OCI-LY3 (cell line): ENCODE results near the gene CATSPER4.

Source experiments
- H2AFZ ChIP-seq: fragments of 200-600, 300-600 bp; shearing (Covaris generic); 2 replicates; pipeline ENCODE4 v1.6.0; 2014; ENCODE audit warnings: antibody characterized with exemption, low read depth, low read length
- H3K27ac ChIP-seq: fragments of 200-600, 300-600 bp; sonication (generic); 2 replicates; pipeline ENCODE4 v1.5.1; 2014; ENCODE audit warnings: mild to moderate bottlenecking, low read length, moderate library complexity, mixed read lengths
- H3K27me3 ChIP-seq: fragments of 200-600, 300-600 bp; sonication (generic); 2 replicates; pipeline ENCODE4 v1.6.1; 2014; ENCODE audit warnings: low read depth, low read length, mixed read lengths
- H3K36me3 ChIP-seq: fragments of 200-600, 300-600 bp; sonication (generic); replicated peaks from 2 replicates; pipeline ENCODE3; 2014; ENCODE audit warnings: low read depth, low read length, mixed read lengths
- H3K4me1 ChIP-seq: fragments of 300-600, 200-600 bp; sonication (generic); 2 replicates; pipeline ENCODE4 v1.6.1; 2014; ENCODE audit warnings: low read length, mixed read lengths
- H3K4me2 ChIP-seq: fragments of 200-600, 300-600 bp; sonication (generic); 2 replicates; pipeline ENCODE4 v1.6.1; 2014; ENCODE audit warnings: low read length, mixed read lengths
- H3K4me3 ChIP-seq: fragments of 300-600, 200-600 bp; sonication (generic); 2 replicates; pipeline ENCODE4 v1.5.1; 2014; ENCODE audit warnings: antibody characterized with exemption, mild to moderate bottlenecking, low read length, moderate library complexity
- H3K79me2 ChIP-seq: fragments of 300-600, 200-600 bp; shearing (Covaris generic); 2 replicates; pipeline ENCODE4 v1.6.1; 2014; ENCODE audit warnings: mild to moderate bottlenecking, low read length, mixed read lengths
- H3K9ac ChIP-seq: fragments of 300-600, 200-600 bp; shearing (Covaris generic); 2 replicates; pipeline ENCODE4 v1.6.0; 2014; ENCODE audit warnings: mild to moderate bottlenecking, low read length, moderate library complexity
- H3K9me3 ChIP-seq: fragments of 200-600, 300-600 bp; shearing (Covaris generic); 2 replicates; pipeline ENCODE4 v1.6.1; 2014; ENCODE audit warnings: low read length, mixed read lengths; ENCODE audit not compliant: insufficient read depth
- H4K20me1 ChIP-seq: fragments of 200-600, 300-600 bp; sonication (generic); 2 replicates; pipeline ENCODE4 v1.6.1; 2016; ENCODE audit warnings: low read length, mixed read lengths; ENCODE audit not compliant: insufficient read depth
- EZH2phosphoT487 ChIP-seq: fragments of 200-600 bp; shearing (Covaris generic); IDR thresholded peaks from 2 replicates; pipeline ENCODE4 v1.6.1; 2018; ENCODE audit warnings: antibody characterized with exemption, mixed run types, low read depth
- TF ChIP-seq, protein P1 (sequence below): fragments of 200-600, 300-600 bp; sonication (generic); IDR thresholded peaks from 2 replicates; pipeline ENCODE4 v1.5.1; 2014; ENCODE audit warnings: antibody characterized with exemption, low read length, low read depth

The CATSPER4 gene

DNA sequence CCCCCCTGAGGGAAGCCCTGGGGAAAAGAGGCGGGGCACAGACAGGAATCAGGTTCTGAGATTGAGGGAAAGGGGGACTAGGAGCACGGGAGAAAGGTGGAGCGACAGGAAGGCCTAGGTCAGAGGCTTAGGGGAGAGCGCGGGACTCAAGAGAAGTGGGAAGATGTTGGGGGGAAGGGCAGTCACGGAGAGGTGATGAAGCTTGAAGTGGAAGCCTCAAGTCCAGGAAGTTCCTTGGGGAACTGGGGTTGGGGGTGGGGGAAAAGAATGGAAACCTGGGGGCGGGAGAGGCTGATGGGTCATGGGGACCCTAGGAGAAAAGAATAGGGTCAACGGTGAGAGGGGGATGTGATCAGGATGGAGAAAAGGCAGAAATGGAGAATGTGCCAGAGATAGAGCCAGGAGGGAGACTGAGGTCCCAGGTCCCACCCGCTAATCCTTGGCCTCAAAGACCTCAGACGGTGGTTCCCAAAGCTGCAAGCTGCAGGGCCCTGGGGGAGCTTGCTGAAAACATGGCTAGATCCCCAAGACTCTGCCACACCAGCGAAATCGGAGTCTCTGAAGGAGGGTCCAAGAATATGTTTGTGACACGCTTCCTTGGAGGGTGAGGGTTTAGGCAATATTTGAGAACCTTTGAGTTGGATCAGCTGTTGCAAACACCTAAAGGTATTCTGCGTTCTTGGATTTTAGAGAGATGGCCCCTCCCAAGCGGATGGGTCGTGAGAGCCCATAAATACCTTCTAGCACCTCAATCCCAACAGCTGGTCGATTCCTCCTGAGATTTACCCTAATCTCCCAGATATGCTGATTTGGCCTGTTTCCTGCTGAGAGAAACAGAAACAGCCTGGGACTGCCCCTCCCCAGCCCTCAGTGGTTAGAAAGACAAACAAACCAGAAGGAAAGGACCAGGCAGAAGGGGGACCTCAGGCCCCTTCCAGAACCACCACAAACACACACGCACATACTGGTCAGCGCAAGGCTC lies 25.2 kb upstream of the CATSPER4 start:
- peaks cover 15% of the 10 kb centered on the region for H3K4me1 ChIP-seq
- no peak overlapping the region for H3K27ac ChIP-seq
- H3K4me2 ChIP-seq, result peak overlapping the region; percentile 91
- H4K20me1 ChIP-seq, result no peaks in the 10 kb centered on the region
- H3K79me2 ChIP-seq, result peaks cover 4% of the 10 kb centered on the region
- H3K36me3 ChIP-seq, result no peaks in the 10 kb centered on the region
- TF ChIP-seq EZH2phosphoT487, result no peak
- TF ChIP-seq, protein P1, sequence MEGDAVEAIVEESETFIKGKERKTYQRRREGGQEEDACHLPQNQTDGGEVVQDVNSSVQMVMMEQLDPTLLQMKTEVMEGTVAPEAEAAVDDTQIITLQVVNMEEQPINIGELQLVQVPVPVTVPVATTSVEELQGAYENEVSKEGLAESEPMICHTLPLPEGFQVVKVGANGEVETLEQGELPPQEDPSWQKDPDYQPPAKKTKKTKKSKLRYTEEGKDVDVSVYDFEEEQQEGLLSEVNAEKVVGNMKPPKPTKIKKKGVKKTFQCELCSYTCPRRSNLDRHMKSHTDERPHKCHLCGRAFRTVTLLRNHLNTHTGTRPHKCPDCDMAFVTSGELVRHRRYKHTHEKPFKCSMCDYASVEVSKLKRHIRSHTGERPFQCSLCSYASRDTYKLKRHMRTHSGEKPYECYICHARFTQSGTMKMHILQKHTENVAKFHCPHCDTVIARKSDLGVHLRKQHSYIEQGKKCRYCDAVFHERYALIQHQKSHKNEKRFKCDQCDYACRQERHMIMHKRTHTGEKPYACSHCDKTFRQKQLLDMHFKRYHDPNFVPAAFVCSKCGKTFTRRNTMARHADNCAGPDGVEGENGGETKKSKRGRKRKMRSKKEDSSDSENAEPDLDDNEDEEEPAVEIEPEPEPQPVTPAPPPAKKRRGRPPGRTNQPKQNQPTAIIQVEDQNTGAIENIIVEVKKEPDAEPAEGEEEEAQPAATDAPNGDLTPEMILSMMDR, result no peak
- peak overlapping the region; percentile 85 for H3K4me3 ChIP-seq
- H3K27me3 ChIP-seq, result no peaks in the 10 kb centered on the region
- peak overlapping the region; percentile 97 for H2AFZ ChIP-seq
- peak overlapping the region; percentile 72; the same call in 1 of the 2 replicates for H3K9ac ChIP-seq
- no peaks in the 10 kb centered on the region for H3K9me3 ChIP-seq

DNA sequence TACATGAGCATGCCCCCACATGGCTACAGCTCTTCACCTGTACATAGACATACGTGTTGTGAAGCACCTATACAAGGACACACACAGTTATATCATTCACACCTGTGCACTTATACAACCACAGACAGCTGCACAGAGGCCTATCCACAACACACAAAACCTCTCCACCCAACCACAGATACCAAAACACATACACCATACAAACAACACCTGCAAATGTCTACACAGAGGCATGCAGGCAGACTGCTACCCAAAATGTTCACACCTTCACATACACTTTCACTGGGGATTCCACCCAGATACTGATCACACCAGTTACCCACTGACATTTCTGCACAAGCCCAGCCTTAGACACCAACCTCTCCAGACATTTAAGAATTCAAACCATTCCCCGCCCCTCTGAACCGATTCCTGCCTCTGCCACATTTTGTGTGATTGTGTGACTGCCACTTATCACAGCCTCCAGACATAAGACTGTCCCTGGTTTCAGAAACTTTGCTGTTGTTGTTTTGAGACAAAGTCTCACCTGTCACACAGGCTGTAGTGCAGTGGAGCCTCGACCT lies 23.6 kb upstream of the CATSPER4 start:
- Histone ChIP-seq H3K27ac (no peak overlapping the region), H3K9me3 (no peaks in the 10 kb centered on the region), H3K4me3 (no peak overlapping the region), H4K20me1 (no peaks in the 10 kb centered on the region), H3K79me2 (peaks cover 18% of the 10 kb centered on the region), H3K4me1 (peaks cover 21% of the 10 kb centered on the region), H3K9ac (no peak overlapping the region), H3K36me3 (no peaks in the 10 kb centered on the region), H3K27me3 (no peaks in the 10 kb centered on the region), H2AFZ (no peak overlapping the region), H3K4me2 (no peak overlapping the region)
- no peak for TF ChIP-seq EZH2phosphoT487

DNA sequence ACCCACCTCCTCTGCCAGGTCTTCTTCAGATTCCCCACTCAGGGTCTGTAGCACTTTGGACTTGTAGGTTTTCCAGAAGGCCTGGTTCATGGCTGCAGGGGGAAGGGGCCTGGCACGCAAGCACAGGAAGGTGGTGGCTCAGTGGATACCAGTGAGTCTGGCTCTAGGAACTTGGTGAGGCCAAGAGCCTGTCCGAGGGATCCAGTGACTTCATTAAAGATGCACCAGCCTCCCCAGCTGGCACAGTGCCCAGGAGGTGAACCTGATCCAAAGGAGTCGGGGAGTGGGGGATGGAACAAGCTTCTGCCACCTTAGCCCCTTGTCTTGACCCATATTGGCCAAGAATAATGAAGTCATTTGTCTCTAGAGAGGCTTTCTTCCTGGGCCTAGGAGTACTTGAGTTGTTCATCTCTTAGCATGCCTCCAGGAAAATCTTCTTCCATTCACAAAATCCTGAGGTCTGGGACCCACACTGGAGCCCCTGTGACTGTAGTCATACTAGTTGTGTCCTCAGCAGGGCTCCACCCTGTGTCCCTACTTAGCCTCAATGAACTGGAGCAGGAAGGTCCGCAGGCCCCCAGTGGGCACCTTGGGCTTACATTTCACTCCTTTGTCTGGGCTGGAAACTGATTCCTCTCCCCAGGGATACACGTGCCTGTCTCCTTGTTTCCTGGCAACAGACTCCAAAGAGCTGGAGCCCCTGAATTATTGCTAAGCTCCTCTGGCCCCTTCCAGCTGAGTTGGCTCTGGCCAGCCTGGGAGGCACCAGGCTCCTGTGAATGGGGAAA lies 21.8 kb upstream of the CATSPER4 start, which contains the start of gene C1orf232:
C1orf232 (minus strand) TSS at position 554 of the 788 bp plus-strand sequence; CDS start at position 90, 464 bp downstream.
- Histone ChIP-seq H3K9me3 (no peaks in the 10 kb centered on the region), H2AFZ (peak within 1 kb of the TSS; percentile 97), H3K79me2 (peaks cover 18% of the 10 kb centered on the region), H3K27me3 (no peaks in the 10 kb centered on the region), H3K9ac (peak within 1 kb of the TSS; percentile 87), H3K27ac (no peak within 1 kb of the TSS), H3K36me3 (no peaks in the 10 kb centered on the region), H3K4me2 (peak within 1 kb of the TSS; percentile 96), H3K4me1 (peaks cover 21% of the 10 kb centered on the region), H4K20me1 (no peaks in the 10 kb centered on the region), H3K4me3 (peak within 1 kb of the TSS; percentile 98)
- TF ChIP-seq, protein P1, result no peak
- no peak for TF ChIP-seq EZH2phosphoT487

DNA sequence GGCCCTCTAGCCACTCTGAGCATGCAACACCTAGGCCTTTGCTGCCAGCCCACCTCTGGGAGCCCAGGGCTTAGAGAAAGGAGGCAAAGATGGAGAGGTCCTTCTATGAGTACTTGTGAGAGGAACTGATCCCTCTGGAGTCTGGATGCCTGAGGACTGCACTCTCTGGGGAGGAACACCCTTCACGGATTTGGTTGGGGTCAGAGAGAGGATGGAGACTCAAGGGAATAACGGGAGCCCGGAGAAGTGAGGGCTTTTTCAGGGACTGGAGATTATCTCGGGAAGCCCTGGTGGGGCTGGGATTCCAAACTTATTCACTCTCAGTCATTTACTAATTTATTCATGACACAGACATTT lies 21.2 kb upstream of the CATSPER4 start:
- TF ChIP-seq EZH2phosphoT487, result no peak
- TF ChIP-seq, protein P1, result no peak
- Histone ChIP-seq H3K36me3 (no peaks in the 10 kb centered on the region), H3K27me3 (no peaks in the 10 kb centered on the region), H3K4me1 (peaks cover 21% of the 10 kb centered on the region), H3K9me3 (no peaks in the 10 kb centered on the region), H2AFZ (peak overlapping the region; percentile 97), H3K4me2 (peak overlapping the region; percentile 87), H3K9ac (peak overlapping the region; percentile 34; the same call in 1 of the 2 replicates), H3K27ac (no peak overlapping the region), H3K79me2 (peaks cover 18% of the 10 kb centered on the region), H4K20me1 (no peaks in the 10 kb centered on the region), H3K4me3 (peak overlapping the region; percentile 98)
